PC-9 (cell line): ENCODE measurements around the gene SLC39A8. TPM values are rescaled to one million over a fixed set of nuclear protein-coding genes. Genes with fewer than 3 reads are reported as not detected.

Experiments used
- BruUV-seq: library from RNA; stranded (reverse); fragments of 400-500 nt; replicated peaks from 2 replicates; lab custom pipeline; 2021; lab: Mats Ljungman, UMichigan
- CTCF ChIA-PET: fragments of 300-600 bp; sonication (Branson Sonifier 250); formaldehyde crosslinking; loops from one replicate; lab custom pipeline; 2022; ENCODE audit warnings: antibody characterized with exemption; lab: Charles Lee
- POLR2A ChIA-PET: fragments of 300-600 bp; sonication (Branson Sonifier 250); formaldehyde crosslinking; loops from one replicate; lab custom pipeline; 2022; ENCODE audit warnings: antibody characterized with exemption; ENCODE audit not compliant: unreplicated experiment; lab: Charles Lee
- DNase-seq, 2 experiments: peaks; one replicate each; pipeline versions ENCODE4 v3.0.0 to v3.0.0-alpha.2; 2015 to 2022; ENCODE audit warnings: mixed read lengths in 1 of 2
- H2AFZ ChIP-seq: fragments of 200-600 bp; sonication (generic); 2 replicates; pipeline ENCODE4 v1.8.1; 2017; ENCODE audit warnings: antibody characterized with exemption
- H3F3A ChIP-seq: fragments of 200-600 bp; sonication (generic); 2 replicates; pipeline ENCODE4 v1.8.1; 2017; ENCODE audit warnings: antibody characterized with exemption, mild to moderate bottlenecking, low read depth; ENCODE audit not compliant: insufficient read depth
- H3K27ac ChIP-seq: fragments of 200-600 bp; sonication (generic); 2 replicates; pipeline ENCODE4 v1.6.1; 2016; ENCODE audit warnings: mixed run types
- H3K27me3 ChIP-seq: fragments of 200-600 bp; sonication (generic); 2 replicates; pipeline ENCODE4 v1.6.1; 2016; ENCODE audit warnings: low read depth, mixed run types; ENCODE audit not compliant: insufficient read depth
- H3K36me3 ChIP-seq: fragments of 200-600 bp; sonication (generic); 2 replicates; pipeline ENCODE4 v1.6.1; 2016; ENCODE audit warnings: low read depth, mixed run types
- H3K4me1 ChIP-seq: fragments of 200-600 bp; sonication (generic); replicated peaks from 2 replicates; pipeline ENCODE4 v1.6.1; 2016; ENCODE audit warnings: mixed run types; ENCODE audit not compliant: insufficient read depth
- H3K4me2 ChIP-seq: fragments of 200-600 bp; sonication (generic); 2 replicates; pipeline ENCODE4 v1.6.1; 2017; ENCODE audit warnings: mixed run types
- H3K4me3 ChIP-seq: fragments of 200-600 bp; sonication (generic); 2 replicates; pipeline ENCODE4 v1.6.1; 2016; ENCODE audit warnings: mixed run types
- H3K79me2 ChIP-seq: fragments of 200-600 bp; sonication (generic); 2 replicates; pipeline ENCODE4 v1.6.1; 2017; ENCODE audit warnings: low read depth, mixed run types
- H3K9me2 ChIP-seq: fragments of 200-600 bp; sonication (generic); 2 replicates; pipeline ENCODE4 v1.8.1; 2017; ENCODE audit warnings: mild to moderate bottlenecking; ENCODE audit not compliant: insufficient read depth
- H3K9me3 ChIP-seq: fragments of 200-600 bp; sonication (generic); 2 replicates; pipeline ENCODE4 v1.8.1; 2016; ENCODE audit warnings: low read depth; ENCODE audit not compliant: insufficient read depth
- H4K20me1 ChIP-seq: fragments of 200-600 bp; sonication (generic); 2 replicates; pipeline ENCODE4 v1.8.1; 2017; ENCODE audit not compliant: insufficient read depth
- EZH2 ChIP-seq: fragments of 200-600 bp; sonication (generic); IDR thresholded peaks from 2 replicates; pipeline ENCODE4 v1.8.0; 2017; ENCODE audit warnings: antibody characterized with exemption, low read depth
- intact Hi-C: fragments of 100-400 bp; cut with micrococcal nuclease; formaldehyde crosslinking; loops from one replicate; pipeline ENCODE4 v1.10.0; 2022; ENCODE audit not compliant: unreplicated experiment
- total RNA-seq: library from RNA; stranded (reverse); gene quantifications from 2 replicates; pipeline ENCODE4 v1.2.3, GENCODE V29; 2021
- TF ChIP-seq, protein P1 (sequence below): fragments of 200-600 bp; sonication (generic); conservative IDR thresholded peaks from 2 replicates; pipeline ENCODE4 v1.6.1; 2017; ENCODE audit warnings: mixed run types, antibody characterized with exemption, mild to moderate bottlenecking, moderate library complexity

The SLC39A8 gene
- total RNA-seq, 1 experiment from 2014 or later, result 14.5 TPM

- CTCF ChIA-PET, result interaction anchor here (0.5 kb wide), 1 partner anchor 113 kb away, joined by 12 read pairs; no protein-coding TSS in a partner anchor
Observed at GRCh38 chr4:102317459-102317858, 27.8 kb downstream of the SLC39A8 start.

DNA sequence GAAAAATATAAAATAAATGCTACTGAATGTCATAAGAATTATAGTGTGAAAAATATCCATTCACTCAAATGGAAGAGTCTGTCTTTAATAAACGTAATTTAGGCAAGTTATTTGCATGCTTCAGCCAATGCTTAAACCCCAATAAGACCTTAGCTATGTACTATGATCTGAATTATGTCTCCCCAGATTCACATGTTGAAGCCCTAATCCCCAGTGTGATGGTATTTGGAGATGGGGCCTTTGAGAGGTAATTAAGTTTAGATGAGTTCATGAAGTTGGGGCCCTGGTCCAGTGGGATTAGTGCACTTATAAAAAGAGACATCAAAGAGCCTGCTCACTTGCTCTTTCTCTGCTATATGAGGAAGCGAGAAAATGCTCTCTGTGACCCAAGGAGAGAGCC lies 28.7 kb downstream of the SLC39A8 start:
- CTCF ChIA-PET, result no interaction called here

More at GRCh38 chr4:102317459-102317858, 27.8 kb downstream of the SLC39A8 start:
- Histone ChIP-seq H3K4me3 (no peak overlapping the region), H3K27me3 (no peaks in the 10 kb centered on the region), H3K27ac (no peak overlapping the region), H3K9me2 (no peaks in the 10 kb centered on the region), H4K20me1 (no peaks in the 10 kb centered on the region), H3F3A (no peaks in the 10 kb centered on the region), H3K9me3 (no peaks in the 10 kb centered on the region), H2AFZ (no peak overlapping the region), H3K4me2 (no peak overlapping the region), H3K36me3 (no peaks in the 10 kb centered on the region), H3K79me2 (no peaks in the 10 kb centered on the region), H3K4me1 (no peaks in the 10 kb centered on the region; the same call in 1 of the 2 replicates)
- DNase-seq, result no peak
- intact Hi-C loops, result no loop called here
- POLR2A ChIA-PET, result no interaction called here
- TF ChIP-seq, protein P1, sequence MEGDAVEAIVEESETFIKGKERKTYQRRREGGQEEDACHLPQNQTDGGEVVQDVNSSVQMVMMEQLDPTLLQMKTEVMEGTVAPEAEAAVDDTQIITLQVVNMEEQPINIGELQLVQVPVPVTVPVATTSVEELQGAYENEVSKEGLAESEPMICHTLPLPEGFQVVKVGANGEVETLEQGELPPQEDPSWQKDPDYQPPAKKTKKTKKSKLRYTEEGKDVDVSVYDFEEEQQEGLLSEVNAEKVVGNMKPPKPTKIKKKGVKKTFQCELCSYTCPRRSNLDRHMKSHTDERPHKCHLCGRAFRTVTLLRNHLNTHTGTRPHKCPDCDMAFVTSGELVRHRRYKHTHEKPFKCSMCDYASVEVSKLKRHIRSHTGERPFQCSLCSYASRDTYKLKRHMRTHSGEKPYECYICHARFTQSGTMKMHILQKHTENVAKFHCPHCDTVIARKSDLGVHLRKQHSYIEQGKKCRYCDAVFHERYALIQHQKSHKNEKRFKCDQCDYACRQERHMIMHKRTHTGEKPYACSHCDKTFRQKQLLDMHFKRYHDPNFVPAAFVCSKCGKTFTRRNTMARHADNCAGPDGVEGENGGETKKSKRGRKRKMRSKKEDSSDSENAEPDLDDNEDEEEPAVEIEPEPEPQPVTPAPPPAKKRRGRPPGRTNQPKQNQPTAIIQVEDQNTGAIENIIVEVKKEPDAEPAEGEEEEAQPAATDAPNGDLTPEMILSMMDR, result no peak
- TF ChIP-seq EZH2, result no peak
- BruUV-seq, result no TSS peak

DNA sequence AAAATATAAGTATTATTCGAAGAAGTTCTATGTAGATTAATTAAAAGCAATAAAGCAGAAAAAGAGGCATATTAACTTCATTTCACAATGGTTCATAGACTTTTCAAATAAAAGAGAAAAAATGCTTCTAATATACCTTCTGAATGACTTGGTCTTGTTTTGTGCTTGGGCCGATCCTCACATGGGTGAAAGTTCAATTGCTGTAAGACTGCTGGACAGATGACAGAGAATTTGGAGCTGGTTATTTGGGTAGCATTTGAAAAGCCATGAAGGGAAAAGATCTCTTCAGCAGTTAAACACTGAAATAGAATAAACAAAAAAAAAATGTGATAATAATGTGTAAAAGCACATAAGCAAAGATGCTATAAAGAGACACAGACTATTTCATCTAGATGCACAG lies 29.8 kb downstream of the SLC39A8 start:
- Histone ChIP-seq H3F3A (no peaks in the 10 kb centered on the region), H3K4me3 (no peak overlapping the region), H4K20me1 (no peaks in the 10 kb centered on the region), H3K4me1 (no peaks in the 10 kb centered on the region; the same call in 1 of the 2 replicates), H3K27ac (no peak overlapping the region), H2AFZ (no peak overlapping the region), H3K27me3 (no peaks in the 10 kb centered on the region), H3K4me2 (no peak overlapping the region), H3K36me3 (no peaks in the 10 kb centered on the region), H3K79me2 (no peaks in the 10 kb centered on the region), H3K9me3 (no peaks in the 10 kb centered on the region), H3K9me2 (no peaks in the 10 kb centered on the region)
- intact Hi-C loops, result no loop called here
- ChIA-PET POLR2A (no interaction called here), CTCF (no interaction called here)
- TF ChIP-seq EZH2, result no peak
- BruUV-seq, result no TSS peak
- no peak for DNase-seq

More for the DNA sequence above, 28.7 kb downstream of the SLC39A8 start:
- Histone ChIP-seq H3K4me2 (no peak overlapping the region), H3K4me1 (no peaks in the 10 kb centered on the region; the same call in 1 of the 2 replicates), H3K27ac (no peak overlapping the region), H3K36me3 (no peaks in the 10 kb centered on the region), H3K79me2 (no peaks in the 10 kb centered on the region), H4K20me1 (no peaks in the 10 kb centered on the region), H3K9me2 (no peaks in the 10 kb centered on the region), H3F3A (no peaks in the 10 kb centered on the region), H2AFZ (no peak overlapping the region), H3K27me3 (no peaks in the 10 kb centered on the region), H3K4me3 (no peak overlapping the region), H3K9me3 (no peaks in the 10 kb centered on the region)
- POLR2A ChIA-PET, result no interaction called here
- TF ChIP-seq EZH2, result no peak
- intact Hi-C loops, result no loop called here
- no TSS peak for BruUV-seq
- no peak for DNase-seq

GRCh38 chr4:102312417-102312816 lies 32.9 kb downstream of the SLC39A8 start:
- Histone ChIP-seq H3K4me2 (no peak overlapping the region), H4K20me1 (no peaks in the 10 kb centered on the region), H3K79me2 (no peaks in the 10 kb centered on the region), H3K9me2 (no peaks in the 10 kb centered on the region), H3K27ac (no peak overlapping the region), H3K9me3 (no peaks in the 10 kb centered on the region), H2AFZ (no peak overlapping the region), H3K36me3 (no peaks in the 10 kb centered on the region), H3K4me1 (no peaks in the 10 kb centered on the region), H3F3A (no peaks in the 10 kb centered on the region), H3K27me3 (no peaks in the 10 kb centered on the region), H3K4me3 (no peak overlapping the region)
- intact Hi-C loops, result no loop called here
- TF ChIP-seq EZH2, result no peak
- TF ChIP-seq, protein P1, result no peak
- no peak for DNase-seq
- ChIA-PET CTCF (no interaction called here), POLR2A (no interaction called here)
- no TSS peak for BruUV-seq
